DOHH2 (cell line): Measurements from ENCODE around the gene BBS12.

ENCODE experiments used
- H3F3A ChIP-seq: fragments of 200-600 bp; sonication (generic), shearing (Covaris generic); 2 replicates; pipeline ENCODE4 v1.6.0; 2016; ENCODE audit warnings: antibody characterized with exemption, mild to moderate bottlenecking; ENCODE audit not compliant: control insufficient read depth, insufficient read depth
- H3K27ac ChIP-seq: fragments of 200-600 bp; sonication (generic); 2 replicates; pipeline ENCODE4 v1.5.1; 2014; ENCODE audit warnings: low read depth, mild to moderate bottlenecking, low read length, moderate library complexity
- H3K27me3 ChIP-seq: fragments of 200-600 bp; sonication (generic); 2 replicates; pipeline ENCODE4 v1.6.1; 2014; ENCODE audit warnings: mild to moderate bottlenecking, low read length, mixed read lengths; ENCODE audit not compliant: control insufficient read depth
- H3K36me3 ChIP-seq: fragments of 200-600 bp; sonication (generic); 2 replicates; pipeline ENCODE4 v1.6.1; 2014; ENCODE audit warnings: mild to moderate bottlenecking, low read length, moderate library complexity, mixed read lengths; ENCODE audit not compliant: control insufficient read depth
- H3K4me1 ChIP-seq: fragments of 200-600 bp; sonication (generic); 2 replicates; pipeline ENCODE4 v1.6.1; 2014; ENCODE audit warnings: mild to moderate bottlenecking, low read length, mixed read lengths; ENCODE audit not compliant: control insufficient read depth
- H3K4me2 ChIP-seq: fragments of 200-600 bp; sonication (generic); 2 replicates; pipeline ENCODE4 v1.6.0; 2014; ENCODE audit warnings: mild to moderate bottlenecking, low read length, moderate library complexity
- H3K4me3 ChIP-seq: fragments of 200-600 bp; sonication (generic); 2 replicates; pipeline ENCODE4 v1.5.1; 2014; ENCODE audit warnings: mild to moderate bottlenecking, low read length, mixed read lengths
- H3K79me2 ChIP-seq: fragments of 200-600 bp; sonication (generic); 2 replicates; pipeline ENCODE4 v1.6.1; 2014; ENCODE audit warnings: mild to moderate bottlenecking, low read length, mixed read lengths; ENCODE audit not compliant: control insufficient read depth
- H3K9me2 ChIP-seq: fragments of 200-600 bp; sonication (generic); replicated peaks from 2 replicates; pipeline ENCODE4 v1.6.1; 2014; ENCODE audit warnings: mild to moderate bottlenecking, low read length, mixed read lengths; ENCODE audit not compliant: control insufficient read depth
- H3K9me3 ChIP-seq: fragments of 200-600 bp; sonication (generic); 2 replicates; pipeline ENCODE4 v1.6.1; 2014; ENCODE audit warnings: antibody characterized with exemption, low read length, mixed read lengths; ENCODE audit not compliant: control insufficient read depth, insufficient read depth
- H4K20me1 ChIP-seq: fragments of 200-600 bp; sonication (generic); 2 replicates; pipeline ENCODE4 v1.6.0; 2014; ENCODE audit warnings: low read depth, mild to moderate bottlenecking, antibody characterized with exemption, low read length, moderate library complexity; ENCODE audit not compliant: control insufficient read depth, insufficient read depth
- CTCF ChIP-seq: fragments of 200-600 bp; sonication (generic); IDR thresholded peaks from one replicate; pipeline ENCODE4 v1.5.1; 2014; ENCODE audit warnings: antibody characterized with exemption, mild to moderate bottlenecking, low read depth, low read length; ENCODE audit not compliant: poor library complexity, severe bottlenecking
- EZH2phosphoT487 ChIP-seq: fragments of 200-600 bp; sonication (generic); IDR thresholded peaks from 2 replicates; pipeline ENCODE4 v1.6.1; 2017; ENCODE audit warnings: borderline replicate concordance, mild to moderate bottlenecking, antibody characterized with exemption, low read length, moderate library complexity, mixed read lengths

Gene BBS12

GRCh38 chr4:122788935-122789334, 56.4 kb downstream of the BBS12 start:
- H3K4me1 ChIP-seq: no peaks in the 10 kb centered on the region
- TF ChIP-seq CTCF (no peak), EZH2phosphoT487 (no peak)
- no peaks in the 10 kb centered on the region for H3K9me2 ChIP-seq
- no peaks in the 10 kb centered on the region for H4K20me1 ChIP-seq
- no peaks in the 10 kb centered on the region for H3K27me3 ChIP-seq
- H3K4me3 ChIP-seq: no peak overlapping the region
- no peak overlapping the region for H3K27ac ChIP-seq
- H3K79me2 ChIP-seq: no peaks in the 10 kb centered on the region
- no peaks in the 10 kb centered on the region for H3F3A ChIP-seq
- H3K36me3 ChIP-seq: no peaks in the 10 kb centered on the region
- no peaks in the 10 kb centered on the region for H3K9me3 ChIP-seq
- H3K4me2 ChIP-seq: no peak overlapping the region

DNA sequence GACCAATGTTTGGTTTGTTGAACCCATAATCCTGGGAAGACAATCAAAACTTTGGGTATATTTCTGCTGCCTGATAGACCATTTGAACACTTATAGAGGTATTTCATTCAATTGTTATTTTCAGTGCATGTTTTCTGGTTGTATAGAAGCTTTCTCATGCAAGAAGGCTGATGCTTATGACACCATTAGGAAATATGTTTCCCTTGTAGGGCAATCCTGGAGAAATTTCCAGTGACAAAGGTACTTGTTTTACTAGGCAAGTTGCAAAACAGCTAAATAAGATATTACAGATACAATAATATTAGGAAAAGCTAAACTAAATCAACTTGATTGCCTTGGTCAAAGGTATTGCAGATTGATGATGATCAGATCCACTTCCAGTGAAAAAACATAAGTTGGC, 61.3 kb downstream of the BBS12 start:
- no peaks in the 10 kb centered on the region for H3K79me2 ChIP-seq
- H3F3A ChIP-seq: no peaks in the 10 kb centered on the region
- H3K36me3 ChIP-seq: no peaks in the 10 kb centered on the region
- no peaks in the 10 kb centered on the region for H4K20me1 ChIP-seq
- no peak for TF ChIP-seq CTCF
- no peaks in the 10 kb centered on the region for H3K27me3 ChIP-seq
- H3K9me3 ChIP-seq: no peaks in the 10 kb centered on the region
- no peaks in the 10 kb centered on the region for H3K4me1 ChIP-seq
- no peak overlapping the region for H3K4me2 ChIP-seq
- no peak overlapping the region for H3K4me3 ChIP-seq
- no peak overlapping the region for H3K27ac ChIP-seq
- H3K9me2 ChIP-seq: no peaks in the 10 kb centered on the region
